ENCODE data around the gene IGFBP5. TPM values are rescaled to one million over a fixed set of nuclear protein-coding genes. Genes with fewer than 3 reads are reported as not detected.

Gene IGFBP5
- polyA plus RNA-seq, 3 donors: not detected

DNA sequence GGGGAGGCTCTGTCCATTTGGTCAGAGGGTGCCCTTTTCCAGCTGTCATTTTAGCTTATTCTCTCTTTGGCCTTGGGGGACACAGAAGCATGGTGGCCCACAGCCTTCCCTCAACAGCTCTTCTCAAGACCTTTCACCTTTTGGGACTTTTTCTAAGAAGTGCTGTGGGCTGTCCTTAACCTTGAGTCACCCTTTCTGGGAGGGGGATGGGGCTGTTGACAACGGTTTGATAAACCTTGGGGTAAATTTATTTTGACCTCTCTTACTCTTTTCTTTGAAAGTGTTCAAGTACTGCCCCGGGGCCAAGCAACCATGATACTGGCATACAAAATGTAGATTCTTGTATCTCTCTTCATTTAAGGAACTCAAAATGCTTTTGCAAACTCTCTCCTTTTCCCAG is 13.7 kb downstream of the IGFBP5 start:
- H3K27ac ChIP-seq (ENCODE audit: low read depth in 1 of 2, low read length in 2 of 2): no peak overlapping the region
- H4K20me1 ChIP-seq (ENCODE audit: insufficient read depth, low read length): no peaks in the 10 kb centered on the region
- no peaks in the 10 kb centered on the region for H3K27me3 ChIP-seq (ENCODE audit: control insufficient read depth in 2 of 2, insufficient read depth in 2 of 2, low read length in 2 of 2)
- Mint-ChIP-seq H3K27me3 (ENCODE audit: low read depth in 3 of 3) (peaks cover 10 to 18% (median 15%) of the 10 kb centered on the region in 3 donors), H3K4me1 (peaks cover 13% of the 10 kb centered on the region), H3K4me3 (no peak overlapping the region), H3K36me3 (no peaks in the 10 kb centered on the region), H3K9me3 (no peaks in the 10 kb centered on the region), H3K27ac (no peak overlapping the region)
- H3K79me2 ChIP-seq (ENCODE audit: insufficient read depth, low read length): no peaks in the 10 kb centered on the region
- H2AFZ ChIP-seq (ENCODE audit: insufficient read depth, low read depth, low read length, poor library complexity, severe bottlenecking): no peak overlapping the region
- peaks cover 6 to 10% of the 10 kb centered on the region in 2 donors for H3K4me1 ChIP-seq (ENCODE audit: control insufficient read depth in 1 of 2, insufficient read depth in 2 of 2, low read length in 2 of 2)
- H3K36me3 ChIP-seq (replicated peaks in 1 of 2; ENCODE audit: control insufficient read depth in 1 of 2, insufficient read depth in 2 of 2, low read length in 2 of 2): no peaks in the 10 kb centered on the region
- no peak for DNase-seq
- TF ChIP-seq, protein P1, sequence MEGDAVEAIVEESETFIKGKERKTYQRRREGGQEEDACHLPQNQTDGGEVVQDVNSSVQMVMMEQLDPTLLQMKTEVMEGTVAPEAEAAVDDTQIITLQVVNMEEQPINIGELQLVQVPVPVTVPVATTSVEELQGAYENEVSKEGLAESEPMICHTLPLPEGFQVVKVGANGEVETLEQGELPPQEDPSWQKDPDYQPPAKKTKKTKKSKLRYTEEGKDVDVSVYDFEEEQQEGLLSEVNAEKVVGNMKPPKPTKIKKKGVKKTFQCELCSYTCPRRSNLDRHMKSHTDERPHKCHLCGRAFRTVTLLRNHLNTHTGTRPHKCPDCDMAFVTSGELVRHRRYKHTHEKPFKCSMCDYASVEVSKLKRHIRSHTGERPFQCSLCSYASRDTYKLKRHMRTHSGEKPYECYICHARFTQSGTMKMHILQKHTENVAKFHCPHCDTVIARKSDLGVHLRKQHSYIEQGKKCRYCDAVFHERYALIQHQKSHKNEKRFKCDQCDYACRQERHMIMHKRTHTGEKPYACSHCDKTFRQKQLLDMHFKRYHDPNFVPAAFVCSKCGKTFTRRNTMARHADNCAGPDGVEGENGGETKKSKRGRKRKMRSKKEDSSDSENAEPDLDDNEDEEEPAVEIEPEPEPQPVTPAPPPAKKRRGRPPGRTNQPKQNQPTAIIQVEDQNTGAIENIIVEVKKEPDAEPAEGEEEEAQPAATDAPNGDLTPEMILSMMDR (IDR thresholded peaks at IDR 0.05): no peak
- no peaks in the 10 kb centered on the region for H3K9me3 ChIP-seq (replicated peaks in 1 of 2; ENCODE audit: control insufficient read depth in 1 of 2, insufficient read depth in 1 of 2, low read length in 2 of 2)
- intact Hi-C loops (cut with micrococcal nuclease): loop anchor here (2.0 to 10.0 kb wide), 4 partner anchors 483 to 1031 kb away; no protein-coding TSS in a partner anchor
- no peak overlapping the region for H3K9ac ChIP-seq (ENCODE audit: insufficient read depth, low read length, poor library complexity, severe bottlenecking)
- WGBS (ENCODE audit: insufficient coverage): 86% methylated on average over 1 of the region's 2 CpGs
- H3K4me2 ChIP-seq (replicated peaks; ENCODE audit: extremely low read depth, low read length, poor library complexity, severe bottlenecking): no peak overlapping the region
- no peak overlapping the region for H3K4me3 ChIP-seq (replicated peaks in 1 of 3; ENCODE audit: low read depth in 2 of 3, low read length in 3 of 3)

GRCh38 chr2:216680951-216681629 is 14.3 kb downstream of the IGFBP5 start:
- no peaks in the 10 kb centered on the region for H3K9me3 Mint-ChIP-seq
- TF ChIP-seq, protein P1 (IDR thresholded peaks at IDR 0.05): no peak
- Histone ChIP-seq H3K4me3 (replicated peaks in 1 of 3; ENCODE audit: low read depth in 2 of 3, low read length in 3 of 3) (no peak overlapping the region), H3K4me2 (replicated peaks; ENCODE audit: extremely low read depth, low read length, poor library complexity, severe bottlenecking) (no peak overlapping the region), H3K9ac (ENCODE audit: insufficient read depth, low read length, poor library complexity, severe bottlenecking) (no peak overlapping the region), H3K4me1 (ENCODE audit: control insufficient read depth in 1 of 2, insufficient read depth in 2 of 2, low read length in 2 of 2) (peaks cover 6 to 10% of the 10 kb centered on the region in 2 donors), H3K79me2 (ENCODE audit: insufficient read depth, low read length) (no peaks in the 10 kb centered on the region), H3K27me3 (ENCODE audit: control insufficient read depth in 2 of 2, insufficient read depth in 2 of 2, low read length in 2 of 2) (no peaks in the 10 kb centered on the region), H3K36me3 (replicated peaks in 1 of 2; ENCODE audit: control insufficient read depth in 1 of 2, insufficient read depth in 2 of 2, low read length in 2 of 2) (no peaks in the 10 kb centered on the region), H3K27ac (ENCODE audit: low read depth in 1 of 2, low read length in 2 of 2) (no peak overlapping the region), H4K20me1 (ENCODE audit: insufficient read depth, low read length) (no peaks in the 10 kb centered on the region), H3K9me3 (replicated peaks in 1 of 2; ENCODE audit: control insufficient read depth in 1 of 2, insufficient read depth in 1 of 2, low read length in 2 of 2) (no peaks in the 10 kb centered on the region), H2AFZ (ENCODE audit: insufficient read depth, low read depth, low read length, poor library complexity, severe bottlenecking) (no peak overlapping the region)
- H3K4me1 Mint-ChIP-seq: peaks cover 13% of the 10 kb centered on the region
- H3K27ac Mint-ChIP-seq: no peak overlapping the region
- H3K27me3 Mint-ChIP-seq (ENCODE audit: low read depth in 3 of 3): peaks cover 6 to 17% (median 15%) of the 10 kb centered on the region in 3 donors
- WGBS (ENCODE audit: insufficient coverage): 96% methylated on average over 3 of the region's 10 CpGs
- intact Hi-C loops (cut with micrococcal nuclease): loop anchor here (5.0 to 10.0 kb wide), 3 partner anchors 484 to 1031 kb away; no protein-coding TSS in a partner anchor
- H3K4me3 Mint-ChIP-seq: no peak overlapping the region
- H3K36me3 Mint-ChIP-seq: no peaks in the 10 kb centered on the region
- no peak for DNase-seq

Measured in CD14-positive monocyte (primary cell).